Stimulated activated CD4-positive, alpha-beta T cell treated with anti-CD3 and anti-CD28 coated beads, Interleukin-4, amount 100 ng/mL, for 4 hours (primary cell): ENCODE data around the gene BRF1.

Source experiments
- DNase-seq, 2 experiments: peaks; one replicate each; pipeline ENCODE4 v3.0.0-alpha.2; 2020

Gene BRF1

DNA sequence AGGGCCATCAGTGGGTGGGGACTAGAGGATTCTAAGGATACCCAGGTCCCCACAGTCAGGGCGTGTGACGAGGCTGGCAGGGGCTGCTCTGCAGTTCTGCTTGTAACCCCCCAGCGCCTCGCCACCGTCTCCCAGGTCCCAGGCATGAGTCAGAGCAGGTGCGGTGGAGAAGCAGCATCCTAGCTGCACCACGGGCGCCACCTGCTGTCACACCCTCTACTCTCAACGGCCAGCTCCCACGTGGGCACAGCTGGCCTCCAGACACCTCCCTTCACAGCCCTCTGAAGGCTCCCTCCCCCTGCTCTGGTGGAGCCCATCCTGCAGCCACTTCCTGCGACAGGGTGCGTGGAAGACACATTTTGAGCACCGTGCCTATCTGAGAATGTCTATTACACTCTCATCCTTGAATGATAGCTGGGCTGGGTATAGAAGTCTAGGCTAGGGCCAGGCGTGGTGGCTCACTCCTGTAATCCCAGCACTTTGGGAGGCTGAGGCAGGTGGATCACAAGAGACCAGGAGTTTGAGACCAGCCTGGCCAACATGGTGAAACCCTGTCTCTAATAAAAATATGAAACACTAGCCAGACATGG lies 112.8 kb downstream of the BRF1 start:
- no peak for DNase-seq

DNA sequence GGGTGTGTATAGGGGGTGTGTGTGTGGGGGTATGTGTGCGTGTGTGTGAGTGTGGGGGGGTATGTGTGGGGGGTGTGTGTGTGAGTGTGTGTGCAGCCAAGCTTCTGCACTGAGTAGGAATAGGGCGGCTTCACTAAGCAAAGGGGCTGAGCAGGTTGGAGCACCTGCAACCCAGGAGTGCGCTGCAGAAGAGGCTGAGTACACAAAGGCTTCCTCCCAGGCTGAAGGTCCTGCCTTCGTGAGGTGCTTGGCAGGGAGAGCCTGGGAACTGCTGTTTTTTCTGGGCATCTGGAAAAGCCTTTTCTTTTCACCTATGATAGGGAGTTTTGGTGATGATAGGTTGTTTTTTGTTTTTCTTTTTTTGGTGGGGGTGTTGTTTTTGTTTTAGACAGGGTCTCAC lies 113.7 kb downstream of the BRF1 start:
- no peak for DNase-seq

DNA sequence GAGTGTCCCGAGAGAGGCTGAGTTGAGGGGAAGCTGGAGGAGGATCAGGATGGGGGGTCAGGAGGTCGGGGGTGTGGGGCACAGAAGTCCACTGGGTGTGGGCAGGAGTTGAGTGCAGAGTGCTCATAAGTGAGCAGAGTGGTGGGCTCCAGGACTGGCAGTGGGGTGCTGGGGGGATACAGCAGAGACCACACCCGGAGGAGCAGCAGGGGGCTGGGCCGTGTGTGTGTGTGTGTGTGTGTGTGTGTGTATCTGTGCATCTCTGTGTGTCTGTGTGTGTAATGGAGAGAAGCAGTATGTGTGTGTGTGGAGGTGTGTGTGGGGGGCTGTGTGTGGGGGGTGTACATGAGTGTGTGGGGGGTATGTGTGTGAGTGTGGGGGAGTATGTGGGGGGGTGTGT lies 114.8 kb downstream of the BRF1 start:
- no peak for DNase-seq

DNA sequence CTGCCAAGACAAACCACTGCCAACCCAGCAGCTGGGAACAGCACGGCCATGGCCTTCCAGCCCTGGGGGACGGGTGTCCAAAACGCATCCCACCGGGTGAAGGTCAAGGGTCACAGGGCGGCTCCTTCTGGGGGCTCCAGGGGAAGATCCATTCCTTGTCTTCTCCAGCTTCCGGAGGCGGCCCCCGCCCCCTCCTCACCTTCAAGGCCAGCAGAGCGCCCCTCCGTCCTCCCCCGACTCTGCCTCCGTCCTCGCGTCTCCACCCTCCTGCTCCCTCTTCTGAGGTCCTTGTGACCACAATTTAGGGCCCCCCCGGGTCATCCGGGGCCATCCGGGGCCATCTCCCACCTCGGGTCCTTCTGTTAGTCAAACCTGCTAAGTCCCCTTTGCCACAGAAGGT lies 115.8 kb downstream of the BRF1 start:
- no peak for DNase-seq

DNA sequence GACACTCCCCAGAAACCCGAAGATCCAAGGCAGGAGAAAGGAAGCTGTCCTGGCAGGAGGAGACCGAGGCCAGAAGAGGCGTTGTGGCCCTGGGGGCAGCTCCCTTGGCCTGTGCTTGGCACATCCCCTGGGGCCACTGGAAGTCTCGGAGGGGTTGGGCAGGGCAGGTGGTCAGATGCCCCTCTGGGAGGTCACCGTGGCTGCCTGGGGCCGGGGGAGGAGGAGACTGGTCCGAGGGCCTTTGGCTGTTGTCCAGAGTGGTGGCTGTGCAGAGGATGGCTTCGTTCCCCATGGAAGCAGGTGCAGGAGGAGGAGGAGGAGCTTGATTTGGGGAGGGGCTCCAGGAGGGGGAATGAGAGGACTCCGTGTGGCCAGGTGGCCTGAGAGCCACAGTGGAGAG lies 116.3 kb downstream of the BRF1 start:
- no peak for DNase-seq

DNA sequence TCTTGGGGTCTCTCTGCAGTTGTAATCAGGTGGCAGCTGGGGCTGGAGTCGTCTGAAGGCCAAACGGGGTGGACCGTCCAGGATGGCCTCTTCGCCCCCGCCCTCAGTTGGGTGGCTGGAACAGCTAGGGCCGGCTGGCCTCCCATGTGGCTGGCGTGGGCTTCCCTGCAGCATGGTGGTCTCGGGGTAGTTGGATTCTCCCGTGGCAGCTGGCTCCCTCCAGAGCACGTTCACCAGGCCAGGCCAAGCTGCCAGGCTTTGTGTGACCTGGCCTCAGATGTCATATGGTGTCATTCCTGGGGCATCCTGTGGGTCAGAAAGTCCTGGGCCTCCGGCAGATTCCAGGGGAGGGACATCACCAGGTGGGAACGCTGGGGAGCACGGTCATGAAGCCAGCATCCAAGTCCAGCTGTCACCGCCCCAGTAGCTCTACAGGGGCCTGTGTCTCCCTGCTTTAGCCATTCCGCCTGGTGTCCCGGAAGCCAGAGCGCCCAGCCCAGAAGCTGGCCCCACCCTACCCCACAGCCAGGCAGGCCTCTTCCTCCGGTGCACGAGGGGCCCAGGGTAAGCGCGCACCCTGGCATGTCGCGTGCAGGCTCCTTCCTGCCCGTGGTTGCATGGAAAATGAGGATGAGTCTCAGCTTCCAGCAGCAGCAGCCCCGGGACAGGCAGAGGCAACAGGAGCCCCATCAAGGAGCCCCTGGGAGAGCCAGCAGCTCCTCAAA lies 118.3 kb downstream of the BRF1 start:
- no peak for DNase-seq

DNA sequence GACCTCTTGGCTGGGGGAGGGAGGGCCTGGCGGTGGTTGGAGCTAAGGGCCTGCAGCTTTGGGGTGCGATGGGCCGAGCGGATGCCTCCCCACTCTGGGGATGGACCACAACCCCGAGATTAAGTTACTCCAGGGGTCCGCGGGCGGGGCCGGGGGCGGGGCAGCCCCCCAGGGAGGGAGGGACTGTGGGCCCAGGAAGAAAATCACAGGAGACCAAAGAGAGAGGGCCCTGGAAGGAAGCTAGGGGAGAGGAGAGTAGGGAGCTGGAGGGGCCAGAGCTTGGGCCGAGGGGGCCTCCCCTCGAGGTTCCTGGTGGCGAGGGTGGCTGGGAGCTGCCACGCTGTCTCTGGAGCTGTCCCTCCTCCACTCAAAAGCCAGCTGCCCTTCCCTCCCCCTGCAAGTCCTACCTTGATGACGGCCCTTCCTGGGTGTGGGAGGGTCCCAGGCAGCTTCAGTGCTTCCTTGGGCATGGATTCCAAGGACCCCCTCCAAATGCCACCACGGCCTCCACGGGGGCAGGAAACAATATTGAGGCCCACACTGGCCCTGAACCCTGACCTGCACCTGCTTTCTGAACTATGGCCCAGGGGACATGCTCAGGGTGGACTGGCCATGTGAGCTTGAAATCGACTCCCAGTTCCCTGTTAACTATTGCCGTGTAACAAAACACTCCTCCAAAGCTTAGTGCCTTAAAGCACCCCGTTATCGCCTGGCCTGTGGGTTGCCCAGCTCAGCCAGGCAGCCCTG lies 119.1 kb downstream of the BRF1 start:
- no peak for DNase-seq

DNA sequence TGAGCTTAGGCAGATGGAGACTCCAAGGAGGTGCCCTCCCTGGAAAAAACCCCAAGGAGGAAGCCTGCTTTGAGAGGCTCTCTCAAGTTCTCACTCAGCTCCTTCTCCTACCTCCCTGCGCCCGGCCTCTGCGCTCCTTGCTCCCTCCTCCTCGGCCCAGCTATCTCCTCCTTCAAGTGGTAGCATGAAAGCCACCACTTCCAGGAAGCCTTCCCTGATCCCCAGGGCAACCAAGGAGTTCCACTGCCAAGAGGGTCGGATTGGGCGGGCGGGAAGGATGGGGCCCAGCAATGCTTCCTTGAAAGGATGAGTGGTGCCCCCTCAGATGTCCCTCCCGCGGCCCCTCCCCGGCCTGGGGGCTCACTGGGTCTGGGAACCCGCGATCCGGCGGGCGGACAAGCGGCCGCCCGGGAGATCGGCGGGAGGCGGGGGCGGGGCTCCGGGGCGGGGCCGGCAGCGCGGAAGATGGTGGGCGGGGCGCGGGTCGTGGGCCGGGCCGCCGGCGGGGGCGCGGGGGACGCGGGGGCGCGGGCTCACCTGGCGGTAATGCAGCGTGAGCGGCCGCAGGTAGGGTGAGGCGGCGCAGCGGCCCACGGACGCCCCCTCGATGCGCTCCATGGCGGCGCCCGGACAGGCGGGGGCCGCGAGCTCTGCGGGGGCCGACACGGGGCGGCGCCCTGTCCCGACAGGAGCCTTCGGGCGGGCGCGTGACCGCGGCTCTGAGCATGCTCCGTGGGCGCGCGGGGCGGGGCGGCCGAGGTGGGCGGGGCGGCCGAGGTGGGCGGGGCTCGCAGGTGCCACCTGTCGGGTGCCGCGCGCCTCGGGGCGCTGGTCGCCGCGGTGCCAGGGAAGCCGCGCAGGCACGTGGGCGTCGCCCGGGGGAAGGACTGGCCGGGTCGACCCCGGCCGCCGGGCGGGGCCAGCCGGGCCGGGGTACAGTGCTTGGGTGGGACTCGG lies 119.9 kb downstream of the BRF1 start, which contains the start of gene NUDT14:
Gene NUDT14, minus strand, starts transcription at position 721 of the 957 bp plus-strand sequence. Its CDS starts 103 bp downstream, at position 618.
- DNase-seq: peak; percentile 80 to 85

DNA sequence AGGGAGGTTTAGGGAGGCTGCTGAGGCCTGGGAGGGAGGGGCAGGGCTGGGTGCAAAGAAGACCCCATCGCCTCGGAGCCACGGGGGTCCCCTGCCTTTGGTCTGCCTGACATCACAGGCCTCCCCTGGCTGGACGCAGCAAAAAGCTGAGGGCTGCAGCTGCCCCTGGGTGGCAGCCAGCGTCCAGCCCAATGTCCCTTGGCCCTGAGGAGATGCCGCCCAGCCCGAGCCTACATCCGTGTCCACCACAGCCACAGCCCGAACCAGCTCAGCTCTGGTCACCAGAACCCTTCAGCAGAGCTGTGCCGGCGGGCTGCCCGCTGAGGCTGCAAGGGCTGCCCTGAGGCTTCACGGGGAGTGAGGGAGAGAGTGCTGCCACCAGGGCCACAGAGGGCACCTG lies 121.6 kb downstream of the BRF1 start:
- no peak for DNase-seq

DNA sequence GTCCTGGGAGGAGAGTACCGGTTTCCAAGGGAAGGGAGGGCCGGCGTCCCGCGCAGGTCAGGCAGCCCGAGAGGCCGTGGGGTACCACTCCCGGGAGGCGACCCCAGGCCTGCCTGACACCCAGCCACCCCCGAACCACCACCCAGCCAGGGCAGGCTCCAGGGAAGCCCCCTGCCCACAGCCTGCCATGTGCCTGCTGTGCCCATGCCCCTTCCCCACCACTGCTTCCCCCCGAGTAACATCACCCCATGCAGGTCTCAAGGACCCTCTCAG lies 122.0 kb downstream of the BRF1 start:
- no peak for DNase-seq

DNA sequence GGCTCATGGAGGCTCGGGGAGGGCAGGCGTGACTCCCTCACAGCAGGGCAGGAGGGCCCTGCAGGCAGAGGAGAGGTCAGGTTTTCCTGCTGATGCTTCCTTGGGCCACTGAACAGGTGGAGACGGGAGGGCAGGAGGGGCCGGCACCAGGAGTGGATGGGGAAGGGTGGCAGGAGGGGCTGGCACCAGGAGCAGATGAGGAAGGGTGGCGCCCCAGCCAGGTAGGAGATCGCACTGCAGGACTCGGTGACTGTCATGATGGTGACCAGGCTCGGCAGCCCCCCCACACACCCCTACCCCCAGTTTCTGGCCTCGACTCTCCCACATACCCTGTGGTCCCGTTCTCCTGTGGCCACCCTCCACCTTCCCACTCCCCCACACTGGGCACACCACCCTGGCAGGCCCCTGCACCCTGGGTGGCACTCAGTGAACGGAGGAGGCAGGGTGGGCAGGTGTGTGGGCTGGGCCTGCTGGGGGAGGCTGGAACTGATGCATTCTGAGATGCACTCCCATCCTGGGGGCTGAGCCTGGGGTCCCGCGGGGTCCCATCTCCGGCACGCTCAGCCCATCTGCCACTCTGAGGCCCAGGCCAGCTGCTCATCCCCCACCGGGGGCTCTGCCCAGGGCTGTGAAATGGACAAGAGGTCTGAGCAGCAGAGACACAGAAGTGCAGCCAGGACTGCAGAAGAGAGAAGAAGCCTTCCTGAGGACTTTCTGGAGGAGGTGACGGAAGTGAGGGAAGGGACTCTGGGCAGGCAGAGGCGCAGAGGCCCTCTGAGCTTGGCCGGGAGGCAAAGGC lies 122.5 kb downstream of the BRF1 start:
- DNase-seq: no peak

DNA sequence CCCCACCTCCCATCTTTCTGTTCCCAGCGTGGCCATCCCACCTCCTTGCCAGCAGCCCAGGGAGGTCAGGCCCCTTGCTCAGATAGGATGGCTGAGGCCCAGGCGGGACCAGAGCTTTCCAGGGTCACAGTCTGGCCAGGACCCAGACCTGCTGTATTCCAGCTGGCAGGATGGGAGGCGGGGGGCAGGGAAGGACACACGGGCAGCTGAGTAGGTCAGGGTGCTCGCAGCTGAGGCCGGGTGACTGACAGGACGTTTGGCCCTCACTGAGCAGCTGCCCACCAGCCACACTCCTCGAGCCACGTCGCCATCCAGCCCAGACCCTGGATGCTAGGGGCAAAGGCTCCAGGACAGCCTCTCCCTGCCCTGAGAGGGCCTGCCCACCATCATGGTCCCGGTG lies 123.7 kb downstream of the BRF1 start:
- DNase-seq: no peak

DNA sequence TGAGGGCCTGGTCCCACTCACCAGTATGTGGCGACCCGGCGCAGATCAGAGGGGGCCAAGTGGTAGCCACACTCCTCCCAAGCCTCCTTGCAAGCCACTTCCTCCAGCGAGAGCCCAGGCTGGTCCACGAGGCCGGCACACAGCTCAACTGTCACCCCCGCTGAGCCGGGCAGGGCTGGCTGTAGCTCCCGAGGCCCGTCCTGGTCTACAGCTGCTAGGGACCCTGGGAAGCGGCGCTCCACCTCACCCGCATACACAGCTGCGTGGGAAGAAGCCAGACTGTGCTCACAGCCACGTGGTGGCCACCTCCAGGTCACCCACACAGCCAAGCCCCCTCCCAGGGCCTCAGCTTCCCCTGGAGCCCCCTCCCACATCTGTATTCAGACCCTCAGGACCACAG lies 124.3 kb downstream of the BRF1 start:
- no peak for DNase-seq

DNA sequence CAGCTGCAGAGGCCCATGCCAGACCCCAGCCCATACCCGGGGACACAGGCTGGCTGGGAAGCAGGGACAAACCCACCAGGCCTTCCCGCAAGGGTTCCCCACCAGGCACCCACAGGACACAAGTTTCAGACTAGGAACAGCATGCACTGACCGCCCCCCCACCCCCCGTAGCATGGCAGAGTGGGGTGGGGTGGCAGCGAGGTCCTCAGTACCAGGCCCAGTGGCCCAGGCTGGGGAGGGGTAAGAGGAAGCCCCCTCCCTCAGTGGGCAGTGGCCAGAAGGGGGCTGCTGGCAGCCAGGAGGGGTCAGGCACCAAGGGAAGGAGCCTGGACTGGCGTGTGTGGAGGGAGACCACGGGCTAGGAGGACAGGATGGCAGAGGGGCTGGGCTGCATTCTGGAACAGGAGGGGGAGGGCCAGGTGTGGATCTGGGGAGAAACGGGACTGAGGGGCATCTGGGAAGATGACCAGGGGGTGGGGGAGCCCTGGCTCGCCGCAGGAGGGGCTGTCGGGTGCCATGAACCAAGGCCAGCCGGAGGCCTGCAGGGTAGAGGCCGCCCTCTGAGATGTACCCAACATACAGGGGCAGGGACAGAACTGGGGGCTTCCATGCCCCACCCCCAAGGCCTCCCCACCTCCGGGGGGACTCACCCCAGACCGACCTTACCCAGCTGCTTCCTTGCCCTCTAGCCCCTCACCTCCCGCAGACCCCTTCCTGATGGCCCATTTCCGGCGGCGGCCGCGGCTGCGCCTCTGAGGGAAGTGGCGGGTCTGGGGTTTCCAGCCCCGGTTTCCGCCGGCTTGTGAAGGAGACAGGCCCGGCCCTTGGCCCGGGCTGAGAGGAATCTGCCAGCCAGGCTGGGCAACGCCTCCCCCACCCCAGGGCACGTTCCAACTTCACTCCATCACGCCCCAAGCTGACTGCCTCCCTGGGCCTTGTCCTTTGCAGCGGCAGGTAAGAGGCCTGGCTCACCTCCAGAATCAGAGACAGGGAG lies 126.6 kb downstream of the BRF1 start:
- DNase-seq: peak; percentile 19 to 23

DNA sequence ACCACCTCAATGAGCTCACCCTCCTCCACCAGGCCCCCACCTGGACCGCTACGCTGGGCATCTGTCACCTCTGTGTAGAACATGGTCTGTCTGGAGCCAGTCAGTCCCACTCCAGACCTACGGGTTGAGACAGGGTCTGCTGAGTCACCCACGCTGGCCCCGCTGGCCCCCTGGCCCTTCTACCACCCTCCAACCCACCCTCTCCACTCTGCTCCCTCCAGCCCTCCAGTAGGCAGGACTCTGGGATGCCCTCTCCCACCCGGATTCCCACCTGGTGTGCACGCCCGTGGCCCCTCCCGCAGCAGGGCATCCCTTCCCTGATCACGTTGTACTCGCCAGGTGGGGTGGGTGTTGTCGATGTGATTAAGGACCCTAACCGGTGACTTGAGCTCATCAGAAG lies 127.7 kb downstream of the BRF1 start:
- DNase-seq: no peak

DNA sequence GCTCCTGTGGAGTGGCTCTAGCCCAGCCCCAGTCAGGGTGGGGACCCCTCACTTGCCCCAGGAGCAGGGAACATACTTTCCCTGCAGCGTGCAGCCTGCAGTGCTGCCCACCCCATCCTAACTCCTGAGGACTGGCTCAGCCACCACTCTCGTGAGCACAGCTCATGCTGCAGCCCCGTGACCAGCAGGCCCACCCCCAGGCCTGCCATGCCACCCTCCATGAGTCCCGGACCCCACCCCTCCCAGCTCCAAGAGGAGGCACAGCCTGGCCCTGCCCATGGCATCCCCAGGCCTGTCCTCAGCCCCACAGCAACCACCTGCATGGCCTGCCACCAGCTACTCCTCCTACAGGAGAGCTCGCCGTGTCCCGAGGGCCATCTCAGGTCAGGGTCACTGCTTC lies 128.3 kb downstream of the BRF1 start:
- DNase-seq: no peak

DNA sequence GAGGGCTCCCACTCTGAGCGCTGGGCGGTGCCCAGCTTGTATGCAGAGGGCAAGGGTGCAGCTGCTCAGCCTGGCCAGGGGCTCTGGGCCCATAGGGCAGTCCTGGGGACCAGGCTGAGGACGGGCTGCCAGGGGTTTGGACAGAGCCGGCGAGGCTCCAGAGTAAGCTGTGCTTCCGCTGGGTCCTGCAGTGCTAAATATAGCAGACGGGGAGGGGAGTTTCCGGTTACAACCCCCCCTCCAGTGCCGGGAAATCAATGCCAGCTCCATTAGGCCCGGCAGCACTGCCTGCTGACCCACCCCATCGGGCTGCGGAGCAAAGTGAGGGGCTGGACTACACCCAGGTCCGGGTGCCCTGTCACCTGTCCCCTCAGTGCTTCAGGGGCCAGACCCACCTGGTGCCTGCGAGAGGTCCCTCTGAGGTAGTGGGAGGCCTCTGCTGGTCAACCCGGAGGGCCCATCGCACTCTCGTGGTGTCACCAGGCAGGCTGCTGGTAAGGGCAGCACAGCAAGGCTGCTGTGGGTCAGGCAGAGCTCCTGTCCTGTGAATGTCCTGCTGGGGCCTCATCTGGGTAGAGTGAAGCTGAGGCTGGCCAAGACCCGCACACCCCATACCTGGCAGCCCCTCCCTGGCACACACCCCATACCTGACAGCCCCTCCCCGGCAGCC lies 129.7 kb downstream of the BRF1 start:
- no peak for DNase-seq

DNA sequence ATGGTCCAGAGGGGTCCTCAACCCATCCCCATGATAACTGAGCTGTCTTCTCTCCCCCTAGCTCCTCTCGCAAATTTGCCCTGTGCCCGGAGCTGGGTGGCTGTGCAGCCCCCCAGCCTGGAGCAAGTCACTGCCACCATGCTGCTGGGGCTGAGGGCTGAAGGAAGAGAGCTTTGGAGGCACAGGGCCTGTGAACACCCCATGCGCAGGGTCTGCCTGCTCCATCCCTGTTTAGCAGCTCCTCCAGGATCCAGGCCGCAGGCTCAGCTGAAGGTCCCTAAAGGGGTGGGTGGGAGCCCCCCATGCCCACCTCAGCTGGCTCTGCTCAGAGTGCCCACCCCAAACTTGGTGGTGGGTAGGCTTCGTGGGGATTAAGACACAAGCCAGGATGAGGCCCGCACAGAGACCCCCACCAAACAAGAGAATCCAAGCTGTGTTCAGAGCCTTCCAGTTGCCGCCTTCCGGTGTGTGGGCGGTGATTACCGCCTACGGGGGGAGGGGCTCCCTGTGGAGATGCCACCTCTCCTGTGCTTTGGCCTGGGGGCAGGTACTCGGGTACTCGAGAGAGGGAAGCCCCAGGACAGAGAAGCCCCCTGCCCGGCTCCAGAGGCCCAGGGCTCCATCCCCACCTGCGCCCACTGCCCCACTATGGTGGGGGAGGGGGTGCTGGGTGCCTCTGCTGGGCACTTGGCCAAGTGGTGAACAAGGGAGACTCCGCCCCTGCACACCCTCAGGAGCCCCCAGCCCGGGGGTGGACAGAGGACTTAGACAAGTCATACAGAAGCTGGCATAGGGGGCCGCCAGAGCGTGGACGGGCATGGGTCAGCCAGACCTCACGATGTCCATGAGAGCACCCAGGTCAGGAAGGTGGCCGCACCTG lies 130.8 kb downstream of the BRF1 start:
- no peak for DNase-seq

DNA sequence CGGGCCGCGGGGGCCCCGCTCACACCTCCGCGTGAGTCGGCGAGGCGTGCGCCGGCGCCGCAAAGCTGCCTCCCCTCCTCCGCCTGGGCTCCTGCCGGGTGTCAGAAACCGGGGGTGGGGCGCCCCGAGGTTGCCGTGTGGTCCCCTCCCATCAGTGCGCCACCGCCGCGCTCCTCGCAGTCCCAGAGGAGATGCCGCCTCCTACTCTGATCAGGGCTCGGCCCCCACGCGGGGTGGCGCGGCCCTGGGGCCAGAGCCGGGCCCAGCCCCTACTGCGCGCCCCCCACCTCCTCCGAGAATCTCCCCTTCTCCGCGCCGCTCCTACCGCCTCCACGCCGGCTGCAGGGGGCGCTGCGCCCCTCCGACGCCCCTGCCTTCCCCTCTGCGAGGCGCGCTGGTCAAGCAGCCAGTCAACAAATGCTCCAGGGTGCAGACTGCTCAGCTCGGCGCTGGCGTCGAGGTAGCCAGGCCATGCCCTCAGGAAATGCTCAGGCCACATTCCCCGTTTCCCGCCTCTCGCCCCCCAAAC lies 131.8 kb downstream of the BRF1 start:
- peak; percentile 43 to 59 for DNase-seq
